Adrenal gland (tissue), 5 donors: ENCODE results near the gene ANTXRL.
"Not testable (repeated sequence)": the region's sequence is repeated elsewhere in the genome, so short reads cannot be mapped to it uniquely, and the experiment has no call there.

ENCODE experiments used
- POLR2A ChIP-seq, 2 donors: fragments of 450-650 bp; IDR thresholded peaks; one replicate each; pipeline ENCODE4 v1.6.1; 2017; ENCODE audit warnings: antibody characterized with exemption in 2 of 2, mild to moderate bottlenecking in 2 of 2, moderate library complexity in 1 of 2
- TF ChIP-seq, protein P1 (sequence below), 6 experiments: fragments of 450-650 bp in 4 of 6; fragments of 200-600 bp in 2 of 6; sonication (generic) in 1 of 6; IDR thresholded peaks; 1 replicate in 5 of 6; 2 replicates in 1 of 6; pipeline versions ENCODE4 v1.5.1 to v1.8.0; 2016 to 2021; ENCODE audit warnings: antibody characterized with exemption in 6 of 6, mild to moderate bottlenecking in 2 of 6, moderate library complexity in 1 of 6
- donor health status: DM: no; HTN: no; CAD: no.

DNA sequence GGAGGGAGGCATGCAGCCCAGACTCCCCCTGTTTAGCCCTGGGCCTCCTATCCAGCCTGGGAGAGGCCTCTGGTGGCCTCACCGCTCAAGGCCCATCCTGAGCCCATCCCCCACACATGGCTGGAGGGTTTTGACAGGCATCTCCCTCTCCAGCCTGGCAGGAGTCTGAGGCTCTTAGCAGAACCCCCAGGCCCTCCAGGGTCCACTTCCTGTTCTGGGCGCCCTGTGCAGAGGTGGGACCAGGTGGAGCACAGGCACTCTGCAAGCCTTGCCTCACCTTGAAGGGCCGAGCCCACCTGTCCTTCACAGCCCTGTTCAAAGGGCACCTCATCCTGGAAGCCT is 13.5 kb downstream of the ANTXRL start:
- TF ChIP-seq, protein P1, sequence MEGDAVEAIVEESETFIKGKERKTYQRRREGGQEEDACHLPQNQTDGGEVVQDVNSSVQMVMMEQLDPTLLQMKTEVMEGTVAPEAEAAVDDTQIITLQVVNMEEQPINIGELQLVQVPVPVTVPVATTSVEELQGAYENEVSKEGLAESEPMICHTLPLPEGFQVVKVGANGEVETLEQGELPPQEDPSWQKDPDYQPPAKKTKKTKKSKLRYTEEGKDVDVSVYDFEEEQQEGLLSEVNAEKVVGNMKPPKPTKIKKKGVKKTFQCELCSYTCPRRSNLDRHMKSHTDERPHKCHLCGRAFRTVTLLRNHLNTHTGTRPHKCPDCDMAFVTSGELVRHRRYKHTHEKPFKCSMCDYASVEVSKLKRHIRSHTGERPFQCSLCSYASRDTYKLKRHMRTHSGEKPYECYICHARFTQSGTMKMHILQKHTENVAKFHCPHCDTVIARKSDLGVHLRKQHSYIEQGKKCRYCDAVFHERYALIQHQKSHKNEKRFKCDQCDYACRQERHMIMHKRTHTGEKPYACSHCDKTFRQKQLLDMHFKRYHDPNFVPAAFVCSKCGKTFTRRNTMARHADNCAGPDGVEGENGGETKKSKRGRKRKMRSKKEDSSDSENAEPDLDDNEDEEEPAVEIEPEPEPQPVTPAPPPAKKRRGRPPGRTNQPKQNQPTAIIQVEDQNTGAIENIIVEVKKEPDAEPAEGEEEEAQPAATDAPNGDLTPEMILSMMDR (IDR thresholded peaks at IDR 0.05): not testable (repeated sequence)
- TF ChIP-seq POLR2A (IDR thresholded peaks at IDR 0.05): not testable (repeated sequence)
